ENCODE results near the gene ENTPD6.

ENTPD6 gene

GRCh38 chr20:25207960-25208534, 12.5 kb downstream of the ENTPD6 start:
- in situ Hi-C loops (cut with MboI; ENCODE audit: low sequenced_read_pairs): no loop called here

GRCh38 chr20:25209400-25209799, 13.9 kb downstream of the ENTPD6 start:
- in situ Hi-C loops (cut with MboI; ENCODE audit: low sequenced_read_pairs): no loop called here

- in situ Hi-C loops (cut with MboI; ENCODE audit: low sequenced_read_pairs): no loop called here
Observed at GRCh38 chr20:25209911-25210310, 14.4 kb downstream of the ENTPD6 start.

DNA sequence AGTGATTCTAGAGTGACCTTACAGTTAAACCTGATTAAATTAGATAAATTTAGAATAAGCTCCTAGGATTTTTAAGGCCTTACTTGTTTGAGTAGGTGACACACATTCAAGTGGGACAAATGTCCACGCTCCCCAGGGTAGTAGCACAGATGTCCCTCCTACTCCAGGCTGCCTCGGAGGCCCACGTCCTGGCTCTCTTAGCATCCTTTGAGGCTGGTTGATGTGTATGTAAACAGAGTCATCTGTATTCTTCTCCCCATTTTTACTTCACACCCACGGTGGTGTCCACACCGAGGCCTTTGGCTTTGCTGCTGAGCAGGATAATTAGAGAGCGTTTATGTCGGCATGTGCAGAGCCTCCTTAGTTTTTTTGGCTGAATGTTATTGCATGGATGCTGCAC, 15.8 kb downstream of the ENTPD6 start:
- in situ Hi-C loops (cut with MboI; ENCODE audit: low sequenced_read_pairs): no loop called here

- in situ Hi-C loops (cut with MboI; ENCODE audit: low sequenced_read_pairs): no loop called here
Observed at GRCh38 chr20:25212242-25212641, 16.7 kb downstream of the ENTPD6 start.

DNA sequence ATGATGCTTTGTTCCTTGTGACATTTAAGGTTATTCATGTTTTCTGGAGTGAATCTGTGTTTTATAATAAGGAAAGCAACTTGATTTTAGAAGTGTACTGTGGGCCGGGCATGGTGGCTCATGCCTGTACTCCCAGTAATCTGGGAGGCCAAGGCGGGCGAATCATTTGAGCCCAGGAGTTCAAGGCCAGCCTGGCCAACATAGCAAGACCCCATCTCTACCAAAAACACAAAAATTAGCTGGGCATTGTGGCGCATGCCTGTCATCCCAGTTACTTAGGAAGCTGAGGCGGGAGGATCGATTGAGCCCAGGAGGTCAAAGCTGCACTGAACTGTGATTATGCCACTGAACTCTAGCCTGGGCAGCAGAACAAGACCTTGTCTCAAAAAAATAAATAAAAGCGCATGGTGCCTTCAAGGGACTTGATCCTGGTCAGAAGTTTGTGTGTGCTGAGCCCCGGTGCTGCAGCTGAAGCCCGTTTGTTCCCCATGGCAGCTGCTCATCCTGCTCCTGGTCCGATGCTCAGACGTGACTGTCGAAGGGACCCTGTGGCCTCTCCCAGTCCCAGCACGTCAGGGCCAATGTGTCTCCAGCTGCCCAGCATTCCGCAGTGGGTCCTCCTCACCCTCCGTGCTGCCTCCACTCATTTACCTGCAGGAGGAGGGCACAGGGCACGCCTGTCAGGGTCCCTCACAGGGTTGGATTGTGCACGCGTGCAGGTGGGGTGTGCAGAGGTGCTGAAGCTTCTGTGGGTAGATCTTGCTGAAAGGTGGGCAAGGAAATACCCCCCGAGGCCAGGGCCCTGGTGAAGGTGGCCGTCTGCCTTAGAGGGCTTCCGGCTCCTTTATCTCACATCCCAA, 18.3 kb downstream of the ENTPD6 start:
- in situ Hi-C loops (cut with MboI; ENCODE audit: low sequenced_read_pairs): no loop called here

GRCh38 chr20:25214426-25214790, 18.9 kb downstream of the ENTPD6 start:
- in situ Hi-C loops (cut with MboI; ENCODE audit: low sequenced_read_pairs): no loop called here

- in situ Hi-C loops (cut with MboI; ENCODE audit: low sequenced_read_pairs): no loop called here
Observed at GRCh38 chr20:25214819-25215218, 19.3 kb downstream of the ENTPD6 start.

- in situ Hi-C loops (cut with MboI; ENCODE audit: low sequenced_read_pairs): no loop called here
Observed at GRCh38 chr20:25215521-25215920, 20.0 kb downstream of the ENTPD6 start.

- in situ Hi-C loops (cut with MboI; ENCODE audit: low sequenced_read_pairs): no loop called here
Observed at GRCh38 chr20:25216199-25216945, 20.9 kb downstream of the ENTPD6 start.

DNA sequence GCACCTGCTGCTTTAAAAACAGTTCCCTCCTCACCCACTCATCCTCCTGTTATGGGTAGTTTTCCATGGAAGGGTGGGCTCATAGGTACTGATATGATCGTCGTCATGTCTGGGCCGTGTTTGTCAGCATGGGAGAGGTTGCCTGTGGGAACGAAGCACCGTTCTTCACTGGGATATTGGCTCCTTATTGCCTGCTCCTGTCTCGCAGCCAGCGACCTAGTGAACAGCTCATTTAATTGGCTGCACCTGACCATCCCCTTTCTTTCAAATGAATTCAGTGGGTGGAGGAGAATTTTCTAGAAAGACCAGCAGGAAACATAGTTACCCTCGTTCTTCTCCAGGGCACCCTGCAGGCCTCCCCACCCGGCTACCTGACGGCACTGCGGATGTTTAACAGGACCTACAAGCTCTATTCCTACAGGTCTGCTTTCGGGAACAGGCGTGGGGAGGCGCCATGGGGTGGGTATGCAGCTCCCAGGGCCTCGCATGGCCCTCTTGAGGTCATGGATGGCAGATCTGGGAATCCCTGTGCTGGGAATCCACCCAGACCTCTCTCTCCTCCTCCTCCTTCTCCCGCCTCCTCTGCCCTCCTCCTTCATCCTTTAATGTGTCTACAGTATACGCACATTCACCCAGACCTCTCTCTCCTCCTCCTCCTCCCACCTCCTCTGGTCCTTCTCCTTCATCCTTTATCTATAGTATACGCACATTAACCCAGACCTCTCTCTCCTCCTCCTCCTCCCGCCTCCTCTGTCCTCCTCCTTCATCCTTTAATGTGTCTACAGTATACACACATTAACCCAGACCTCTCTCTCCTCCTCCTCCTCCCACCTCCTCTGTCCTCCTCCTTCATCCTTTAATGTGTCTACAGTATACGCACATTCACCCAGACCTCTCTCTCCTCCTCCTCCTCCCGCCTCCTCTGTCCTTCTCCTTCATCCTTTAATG, 21.9 kb downstream of the ENTPD6 start:
- in situ Hi-C loops (cut with MboI; ENCODE audit: low sequenced_read_pairs): no loop called here

GRCh38 chr20:25218109-25218486, 22.6 kb downstream of the ENTPD6 start:
- in situ Hi-C loops (cut with MboI; ENCODE audit: low sequenced_read_pairs): no loop called here

DNA sequence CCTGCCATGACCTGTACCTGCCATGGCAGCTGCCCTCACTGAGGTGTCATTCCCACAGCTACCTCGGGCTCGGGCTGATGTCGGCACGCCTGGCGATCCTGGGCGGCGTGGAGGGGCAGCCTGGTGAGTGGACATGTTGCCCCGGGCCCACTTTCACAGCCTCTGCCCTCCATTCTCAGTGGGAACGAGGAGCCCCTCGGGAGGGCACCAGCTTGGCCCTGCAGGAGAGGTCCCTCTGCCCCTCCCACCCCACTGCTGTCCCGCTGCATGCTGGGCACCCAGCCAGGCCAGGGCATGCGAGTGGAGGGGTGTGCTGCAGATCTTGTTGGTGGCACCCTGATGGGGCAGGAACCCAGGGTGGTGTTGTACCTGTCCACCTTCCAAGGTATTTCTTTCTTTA, 23.0 kb downstream of the ENTPD6 start:
- in situ Hi-C loops (cut with MboI; ENCODE audit: low sequenced_read_pairs): no loop called here

DNA sequence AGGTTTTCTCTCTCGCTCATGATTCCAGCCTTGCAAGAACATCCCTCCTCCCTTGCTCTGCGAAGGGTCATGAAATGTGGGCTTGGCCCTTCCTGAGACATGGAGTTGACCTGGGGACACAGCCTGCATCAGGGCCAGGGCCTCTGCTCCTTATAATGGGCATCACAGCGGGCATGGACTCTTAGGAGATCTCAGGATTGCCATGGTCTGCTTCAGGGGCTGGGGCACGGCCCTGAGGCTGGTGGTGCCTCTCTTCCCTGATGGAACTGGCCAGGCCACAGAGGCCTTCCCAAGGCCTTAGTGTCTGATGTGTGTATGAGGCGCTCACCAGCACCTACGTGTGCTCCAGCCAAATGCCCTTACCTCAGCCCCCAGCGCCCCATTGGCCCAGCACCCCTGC, 23.9 kb downstream of the ENTPD6 start:
- in situ Hi-C loops (cut with MboI; ENCODE audit: low sequenced_read_pairs): no loop called here

- in situ Hi-C loops (cut with MboI; ENCODE audit: low sequenced_read_pairs): no loop called here
Observed at GRCh38 chr20:25220021-25220730, 24.7 kb downstream of the ENTPD6 start.

DNA sequence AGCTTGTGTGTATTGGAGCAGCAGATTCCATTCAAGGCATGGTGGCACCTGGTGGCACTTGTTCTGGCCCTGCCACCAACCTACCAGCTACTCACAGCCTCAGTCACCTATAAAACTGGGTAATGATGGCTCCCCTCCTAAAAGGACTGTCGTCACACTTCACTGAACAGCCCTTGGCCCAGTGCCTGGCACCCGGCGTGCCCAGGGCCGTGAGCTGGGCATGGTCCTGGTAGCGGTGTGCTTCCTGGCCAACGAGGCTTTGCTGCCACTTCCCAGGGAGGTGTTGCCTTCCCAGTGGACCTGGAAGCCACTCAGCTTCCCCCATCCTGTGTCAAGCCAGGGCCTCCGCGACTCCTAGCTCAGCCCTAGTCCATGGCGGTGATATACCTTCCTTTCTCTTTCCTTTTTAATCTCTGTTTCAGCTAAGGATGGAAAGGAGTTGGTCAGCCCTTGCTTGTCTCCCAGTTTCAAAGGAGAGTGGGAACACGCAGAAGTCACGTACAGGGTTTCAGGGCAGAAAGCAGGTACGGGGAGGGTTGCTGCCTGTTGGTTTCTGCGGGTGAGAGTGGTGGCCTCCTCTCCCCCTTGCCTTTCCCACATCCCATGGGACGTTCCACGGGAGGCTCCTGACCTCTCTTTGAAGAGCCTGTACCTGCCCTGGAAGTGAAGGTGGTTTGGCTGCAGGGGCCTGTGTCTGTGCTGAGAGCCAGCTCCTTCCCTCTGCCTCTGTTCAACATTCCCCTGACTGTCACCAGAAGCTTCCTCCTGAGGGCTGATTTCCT, 25.5 kb downstream of the ENTPD6 start:
- in situ Hi-C loops (cut with MboI; ENCODE audit: low sequenced_read_pairs): no loop called here

- in situ Hi-C loops (cut with MboI; ENCODE audit: low sequenced_read_pairs): no loop called here
Observed at GRCh38 chr20:25221592-25222460, 26.3 kb downstream of the ENTPD6 start.

GRCh38 chr20:25222461-25223178, 27.1 kb downstream of the ENTPD6 start:
- in situ Hi-C loops (cut with MboI; ENCODE audit: low sequenced_read_pairs): no loop called here

Measured in HL-60/S4 treated with phorbol 12-myristate 13-acetate at 8.2 ng/mL for 4 days and 3 days (cell line).